Right lobe of liver (tissue), 4 donors: ENCODE measurements around the gene SH2D3C.

Experiments
- CTCF ChIP-seq, 4 donors: fragments of 200-600 bp in 3 of 4; fragments of 450-650 bp in 1 of 4; IDR thresholded peaks; one replicate each; pipeline versions ENCODE4 v1.5.1 to v1.8.0; 2016 to 2022; ENCODE audit warnings: antibody characterized with exemption in 4 of 4, mild to moderate bottlenecking in 2 of 4
- POLR2A ChIP-seq: fragments of 450-650 bp; IDR thresholded peaks from one replicate; pipeline ENCODE4 v1.6.1; 2017; ENCODE audit warnings: antibody characterized with exemption, mild to moderate bottlenecking
- donor health status: DM: no; HTN: no; CAD: no.
- donor health status: DM: no; HTN: no; CAD: no.
- donor health status: DM: no; HTN: yes; CAD: no.

- no peak for TF ChIP-seq POLR2A
- no peak for TF ChIP-seq CTCF (IDR thresholded peaks at IDR 0.05)
These were observed 8.4 kb downstream of the SH2D3C start for GRCh38 chr9:127769929-127770582.
